GM19240 (cell line): ENCODE data around the gene RET.

ENCODE experiments used
- DNase-seq: peaks from one replicate; pipeline ENCODE4 v3.0.0; 2011; ENCODE audit warnings: low spot score; ENCODE audit not compliant: insufficient read length

RET gene

DNA sequence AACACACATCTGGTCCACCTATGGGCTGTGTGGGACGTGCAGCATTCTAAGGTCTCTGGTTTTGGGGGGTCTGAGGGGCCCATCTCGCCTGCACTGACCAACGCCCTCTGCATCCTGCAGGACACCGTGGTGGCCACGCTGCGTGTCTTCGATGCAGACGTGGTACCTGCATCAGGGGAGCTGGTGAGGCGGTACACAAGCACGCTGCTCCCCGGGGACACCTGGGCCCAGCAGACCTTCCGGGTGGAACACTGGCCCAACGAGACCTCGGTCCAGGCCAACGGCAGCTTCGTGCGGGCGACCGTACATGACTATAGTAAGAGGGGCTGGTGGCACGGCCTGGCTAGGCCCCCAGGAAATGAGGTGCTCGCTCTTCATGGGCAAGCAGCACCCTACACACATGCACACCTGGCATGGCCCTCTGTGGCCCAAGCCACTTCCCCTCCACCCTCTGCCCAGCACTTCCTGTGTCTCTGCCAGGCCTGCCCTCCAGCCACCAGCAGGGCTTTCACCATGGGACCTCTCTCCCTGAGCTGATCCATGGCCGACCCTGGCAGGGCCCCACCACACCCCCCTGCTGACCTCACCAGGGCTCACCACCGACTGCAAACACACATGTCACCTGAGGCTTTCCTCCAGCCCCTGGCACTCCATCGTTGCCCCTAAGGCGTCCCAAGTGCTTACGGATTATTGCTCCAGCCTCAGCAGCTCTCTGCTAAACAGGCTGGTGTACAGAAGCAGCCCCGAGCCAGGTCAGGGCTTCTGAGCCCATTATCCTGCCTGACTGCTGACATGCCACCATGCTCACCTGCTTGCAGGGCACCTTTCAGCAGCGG is 29.6 kb downstream of the RET start:
- no peak for DNase-seq

- DNase-seq: no peak
Observed at GRCh38 chr10:43108951-43109350, 32.1 kb downstream of the RET start.

- DNase-seq: no peak
Observed at GRCh38 chr10:43109671-43110249, 32.9 kb downstream of the RET start.

DNA sequence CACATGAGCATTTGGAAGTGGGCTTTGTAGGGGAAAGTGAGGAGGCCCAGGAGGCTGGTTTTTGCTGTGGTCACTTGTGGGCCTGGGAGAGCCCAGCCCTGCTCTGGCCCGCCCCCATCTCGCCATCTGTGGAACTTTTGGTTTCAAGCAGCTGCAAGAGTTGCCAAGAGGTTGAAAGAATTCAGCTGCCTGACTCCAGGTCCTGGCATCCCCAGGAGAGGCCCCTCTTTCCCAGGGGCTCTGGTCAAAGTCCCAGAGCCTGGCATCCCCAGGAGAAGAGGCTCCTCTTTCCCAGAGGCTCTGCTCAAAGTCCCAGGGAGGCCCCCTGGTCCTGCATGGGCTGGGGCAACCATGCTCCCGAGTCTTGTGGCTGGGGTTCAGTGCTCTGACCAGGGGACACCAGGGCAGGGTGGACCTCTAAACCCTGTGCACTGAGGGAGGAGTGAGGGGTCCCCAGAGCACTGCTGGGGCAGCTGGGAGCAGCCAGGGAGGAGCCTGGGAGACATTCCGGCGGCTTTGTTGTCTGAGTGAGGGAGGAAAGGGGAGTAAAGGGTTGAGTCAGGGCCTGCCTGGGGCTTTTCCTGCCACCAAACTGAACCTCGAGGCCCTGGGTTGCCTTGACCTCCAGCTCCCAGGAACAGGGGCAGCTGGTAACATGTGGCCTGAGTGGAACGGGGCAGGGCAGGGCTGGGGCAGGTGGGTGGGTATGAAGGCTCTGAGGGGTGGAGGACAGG is 33.6 kb downstream of the RET start:
- DNase-seq: no peak

DNA sequence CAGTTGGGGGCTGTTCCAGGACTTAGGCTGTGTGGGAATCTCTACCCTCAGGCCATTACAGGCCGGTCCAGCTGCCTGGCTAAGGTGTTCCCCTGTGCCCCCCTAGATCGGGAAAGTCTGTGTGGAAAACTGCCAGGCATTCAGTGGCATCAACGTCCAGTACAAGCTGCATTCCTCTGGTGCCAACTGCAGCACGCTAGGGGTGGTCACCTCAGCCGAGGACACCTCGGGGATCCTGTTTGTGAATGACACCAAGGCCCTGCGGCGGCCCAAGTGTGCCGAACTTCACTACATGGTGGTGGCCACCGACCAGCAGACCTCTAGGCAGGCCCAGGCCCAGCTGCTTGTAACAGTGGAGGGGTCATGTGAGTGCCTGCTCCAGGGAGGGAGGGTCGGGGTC is 34.2 kb downstream of the RET start:
- no peak for DNase-seq

- DNase-seq: no peak
Observed at GRCh38 chr10:43111921-43112607, 35.2 kb downstream of the RET start.

- DNase-seq: no peak
Observed at GRCh38 chr10:43112608-43112961, 35.7 kb downstream of the RET start.

GRCh38 chr10:43113201-43114087 is 36.6 kb downstream of the RET start:
- DNase-seq: no peak

DNA sequence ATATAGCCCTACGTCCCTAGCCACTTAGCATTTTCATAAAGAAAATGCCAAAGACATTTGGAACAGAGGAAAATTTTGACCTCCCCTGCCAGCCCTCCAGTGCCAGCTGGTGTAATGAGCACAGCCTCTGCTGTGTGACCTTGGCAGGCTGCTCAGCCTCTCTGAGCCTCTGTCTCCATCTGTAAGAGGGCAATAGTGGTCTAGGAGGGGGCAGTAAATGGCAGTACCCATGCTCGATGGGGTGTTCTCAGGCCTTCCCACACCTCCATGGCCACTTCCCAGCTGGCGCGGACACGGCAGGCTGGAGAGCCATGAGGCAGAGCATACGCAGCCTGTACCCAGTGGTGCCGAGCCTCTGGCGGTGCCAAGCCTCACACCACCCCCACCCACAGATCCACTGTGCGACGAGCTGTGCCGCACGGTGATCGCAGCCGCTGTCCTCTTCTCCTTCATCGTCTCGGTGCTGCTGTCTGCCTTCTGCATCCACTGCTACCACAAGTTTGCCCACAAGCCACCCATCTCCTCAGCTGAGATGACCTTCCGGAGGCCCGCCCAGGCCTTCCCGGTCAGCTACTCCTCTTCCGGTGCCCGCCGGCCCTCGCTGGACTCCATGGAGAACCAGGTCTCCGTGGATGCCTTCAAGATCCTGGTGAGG is 37.3 kb downstream of the RET start:
- no peak for DNase-seq

DNA sequence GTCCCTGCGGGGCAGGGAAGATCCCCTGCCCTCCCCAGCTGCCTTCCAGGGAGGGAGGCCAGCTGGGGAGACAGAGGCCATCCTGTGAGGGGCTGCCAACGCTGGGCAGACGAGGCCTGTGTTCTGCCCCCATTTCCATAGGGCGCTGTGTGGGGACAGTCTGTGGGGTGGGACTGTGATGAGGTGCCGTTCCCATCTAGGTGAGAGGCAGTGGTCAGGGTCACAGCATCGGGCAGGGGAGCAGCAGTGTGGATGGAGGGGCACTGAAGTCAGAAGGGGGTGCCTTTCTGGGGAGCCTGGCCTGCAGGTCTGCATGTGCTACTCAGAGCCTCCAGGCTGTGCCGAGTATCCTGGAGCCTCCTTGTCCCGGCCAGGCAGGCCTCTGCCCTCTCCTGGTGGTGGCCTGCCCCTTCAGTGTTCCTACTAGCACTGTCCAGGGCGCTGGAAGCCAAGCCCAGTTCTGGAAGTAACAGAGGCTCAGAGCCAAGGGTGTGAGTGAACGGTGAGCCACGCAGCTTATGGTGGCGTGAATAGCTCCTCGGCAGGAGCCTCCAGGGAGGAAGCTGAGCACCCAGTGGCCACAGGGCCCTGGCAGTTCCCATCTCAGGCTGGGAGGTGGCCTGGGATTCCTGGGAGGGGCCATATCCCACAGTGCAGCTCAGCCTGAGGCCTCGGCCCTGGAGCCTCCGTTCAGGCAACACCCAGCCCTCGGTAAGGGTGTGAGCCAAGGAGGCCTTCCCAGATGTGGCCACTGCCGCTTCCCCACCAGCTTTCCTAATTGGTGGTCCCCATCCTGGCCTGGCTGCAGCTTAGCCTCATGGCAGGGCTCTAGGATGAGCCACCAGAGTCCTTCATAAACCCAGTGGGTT is 38.1 kb downstream of the RET start:
- DNase-seq: no peak

- DNase-seq: no peak
Observed at GRCh38 chr10:43115881-43116595, 39.2 kb downstream of the RET start.

DNA sequence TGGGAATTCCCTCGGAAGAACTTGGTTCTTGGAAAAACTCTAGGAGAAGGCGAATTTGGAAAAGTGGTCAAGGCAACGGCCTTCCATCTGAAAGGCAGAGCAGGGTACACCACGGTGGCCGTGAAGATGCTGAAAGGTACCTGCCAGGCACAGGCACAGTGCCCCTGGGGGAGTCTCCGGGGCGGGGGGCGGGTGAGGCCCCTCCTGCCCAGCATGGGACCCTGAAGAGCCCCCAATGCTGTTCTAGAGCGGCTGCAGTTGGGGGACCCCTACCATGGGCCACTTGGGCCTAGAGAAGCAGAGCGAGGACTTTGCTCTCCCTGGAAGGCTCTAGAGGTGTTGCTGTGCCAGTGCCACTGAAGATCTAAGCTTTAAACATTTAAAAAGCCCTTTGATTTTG is 39.7 kb downstream of the RET start:
- DNase-seq: no peak

DNA sequence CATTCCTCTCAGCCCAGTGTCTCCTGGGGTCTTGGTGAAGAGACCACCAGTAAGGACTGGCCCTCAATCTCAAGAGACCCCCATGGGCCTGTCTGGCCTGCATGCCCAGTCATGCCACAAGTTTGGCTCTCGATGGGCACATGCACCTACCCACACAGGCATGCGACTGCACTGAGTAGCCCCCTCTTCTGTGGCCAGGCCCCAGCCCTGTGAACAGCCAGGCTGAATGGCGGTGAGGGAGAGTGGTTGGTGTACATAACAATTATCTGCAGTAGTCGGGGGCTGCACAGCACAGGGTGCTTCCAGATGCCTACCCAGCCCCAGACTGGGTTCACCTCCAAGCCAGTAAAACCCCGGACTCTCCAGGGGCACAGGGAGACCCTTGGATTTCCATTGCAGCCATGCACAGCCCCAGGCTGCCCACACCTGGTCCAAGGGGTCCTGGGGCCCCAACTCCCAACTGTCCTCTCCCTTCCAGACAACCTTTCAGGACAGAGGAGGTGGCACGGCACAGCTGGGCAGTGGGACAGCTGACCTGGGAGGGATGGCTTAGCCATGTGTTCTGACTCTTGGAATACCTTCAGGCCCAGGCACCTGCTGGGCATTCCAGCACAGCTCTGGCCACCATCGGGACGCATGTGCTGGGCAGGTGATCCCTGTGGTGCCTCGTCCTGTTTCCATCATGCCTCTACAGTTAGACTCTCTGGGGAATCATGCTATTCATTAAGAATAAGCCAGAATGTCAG is 40.3 kb downstream of the RET start:
- DNase-seq: no peak

DNA sequence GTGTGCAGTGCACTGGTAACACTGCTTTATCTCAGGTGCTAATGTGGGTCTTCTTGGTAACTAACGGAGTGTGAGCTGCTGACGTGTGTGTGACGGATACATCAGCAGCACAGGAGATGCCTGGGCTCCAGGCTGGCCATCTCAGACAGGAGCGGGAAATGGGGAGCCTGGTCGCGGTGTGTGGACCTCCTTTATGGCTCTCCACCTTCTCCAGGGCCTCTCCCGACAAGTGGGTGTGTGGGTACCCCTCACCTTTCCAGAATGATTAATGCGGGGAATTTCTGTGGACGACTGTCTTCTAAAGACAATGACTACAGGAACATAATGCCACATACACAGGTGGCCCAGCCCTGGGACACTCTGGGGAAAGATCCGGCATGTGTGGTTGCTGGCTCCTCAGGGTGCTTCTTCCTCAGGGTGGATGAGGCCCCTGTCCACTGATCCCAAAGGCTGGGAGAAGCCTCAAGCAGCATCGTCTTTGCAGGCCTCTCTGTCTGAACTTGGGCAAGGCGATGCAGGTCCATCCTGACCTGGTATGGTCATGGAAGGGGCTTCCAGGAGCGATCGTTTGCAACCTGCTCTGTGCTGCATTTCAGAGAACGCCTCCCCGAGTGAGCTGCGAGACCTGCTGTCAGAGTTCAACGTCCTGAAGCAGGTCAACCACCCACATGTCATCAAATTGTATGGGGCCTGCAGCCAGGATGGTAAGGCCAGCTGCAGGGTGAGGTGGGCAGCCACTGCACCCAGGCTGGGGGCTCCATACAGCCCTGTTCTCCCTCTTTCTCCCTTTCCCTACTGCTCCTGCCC is 41.1 kb downstream of the RET start:
- DNase-seq: no peak

DNA sequence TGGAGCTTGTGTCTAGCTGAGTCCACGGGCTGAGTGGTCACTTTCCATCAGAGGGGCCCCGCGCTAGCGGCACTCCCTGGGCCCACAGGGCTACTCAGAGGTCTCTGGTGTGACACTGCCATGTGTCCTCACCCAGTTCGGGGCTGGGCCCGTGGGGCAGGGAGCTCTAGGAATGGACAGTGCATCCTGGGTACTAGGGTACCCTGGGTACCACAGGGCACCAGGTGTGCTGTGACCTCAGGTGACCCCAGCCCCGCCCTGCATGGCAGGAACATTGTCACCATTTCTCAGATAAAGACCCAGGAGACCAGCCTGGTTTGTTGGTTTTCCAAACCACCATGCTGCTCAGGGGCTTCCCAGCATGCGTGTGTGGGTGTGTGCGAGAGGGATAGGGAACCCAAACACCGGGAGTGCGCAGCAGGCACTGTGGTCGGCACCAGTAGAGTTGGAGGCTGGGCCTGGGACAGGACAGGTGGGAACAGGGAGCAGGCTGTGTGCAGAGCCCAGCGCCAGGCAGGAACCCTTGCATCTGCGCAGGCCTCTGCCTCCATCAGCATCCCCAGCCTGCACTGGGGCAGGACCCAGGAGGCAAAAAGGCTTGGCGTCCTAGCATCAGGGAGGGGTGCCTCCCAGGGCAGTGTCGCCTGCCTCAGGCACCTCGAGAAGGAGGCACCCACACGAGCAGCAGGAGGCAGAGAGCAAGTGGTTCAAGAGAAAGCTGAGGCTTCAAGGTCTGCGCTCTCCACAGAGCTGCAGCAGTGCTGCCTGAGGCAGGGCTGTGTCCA is 42.0 kb downstream of the RET start:
- DNase-seq: no peak

DNA sequence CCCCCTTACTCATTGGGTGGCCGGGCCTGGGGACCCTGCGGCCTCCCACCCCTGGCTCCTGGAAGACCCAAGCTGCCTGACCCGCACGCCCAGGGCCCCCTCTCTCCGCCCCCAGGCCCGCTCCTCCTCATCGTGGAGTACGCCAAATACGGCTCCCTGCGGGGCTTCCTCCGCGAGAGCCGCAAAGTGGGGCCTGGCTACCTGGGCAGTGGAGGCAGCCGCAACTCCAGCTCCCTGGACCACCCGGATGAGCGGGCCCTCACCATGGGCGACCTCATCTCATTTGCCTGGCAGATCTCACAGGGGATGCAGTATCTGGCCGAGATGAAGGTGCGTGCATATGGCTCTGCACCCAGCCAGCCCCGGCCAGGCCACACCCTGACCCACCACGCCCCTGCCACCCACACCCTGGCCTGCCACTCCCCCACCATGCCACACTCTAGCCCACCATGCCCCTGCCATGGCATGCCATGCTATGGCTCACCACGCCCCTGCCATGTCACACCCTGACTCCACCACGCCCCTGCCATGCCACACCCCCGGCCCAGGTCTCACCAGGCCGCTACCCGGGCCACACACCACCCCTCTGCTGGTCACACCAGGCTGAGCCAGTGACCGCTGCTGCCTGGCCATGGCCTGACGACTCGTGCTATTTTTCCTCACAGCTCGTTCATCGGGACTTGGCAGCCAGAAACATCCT is 42.7 kb downstream of the RET start:
- DNase-seq: no peak
